Measurements from ENCODE around the gene PPP1R13B. TPM values are rescaled to one million over a fixed set of nuclear protein-coding genes. Genes with fewer than 3 reads are reported as not detected.

Gene PPP1R13B
- total RNA-seq, 1 donor from 2014 or later, result 63.9 TPM

DNA sequence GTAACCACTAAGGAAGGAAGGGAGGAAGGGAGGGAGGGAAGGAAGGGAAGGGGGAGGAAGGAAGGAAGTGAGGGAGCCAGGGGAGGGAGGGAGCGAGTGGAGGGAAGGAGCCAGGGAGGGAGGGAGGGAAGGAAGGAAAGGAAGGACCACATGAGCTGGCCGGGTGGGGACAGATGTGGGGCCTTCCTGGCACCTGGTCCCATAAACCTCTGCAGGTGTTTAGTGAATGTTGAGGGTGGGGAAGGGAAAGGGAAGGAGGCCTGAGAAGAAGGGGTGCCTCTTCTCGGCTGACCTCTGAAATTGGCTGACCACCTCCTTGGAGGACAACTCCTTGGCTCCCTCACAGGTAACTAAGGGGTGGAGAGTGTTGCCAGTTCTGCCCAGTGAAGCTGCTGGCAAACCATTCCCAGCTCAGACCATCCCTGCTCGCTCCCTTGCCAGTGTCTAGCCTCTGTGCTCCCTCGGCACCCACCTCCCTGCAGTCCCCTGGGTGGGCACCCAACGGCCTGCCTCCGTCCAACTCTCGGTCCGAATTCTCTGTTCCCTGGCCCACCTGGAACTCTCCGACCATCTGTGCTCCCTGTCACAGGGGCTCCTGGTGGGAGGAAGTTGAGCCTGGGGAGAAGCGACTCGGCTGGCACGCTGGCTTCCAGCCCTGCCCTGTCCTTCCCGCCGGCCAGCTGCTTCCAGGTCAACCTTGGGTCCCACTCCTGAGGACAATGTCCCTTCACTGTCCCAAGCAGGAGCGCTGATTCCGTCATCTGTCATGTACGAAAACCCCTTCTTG, 12.2 kb upstream of the PPP1R13B start:
- H3K27ac Mint-ChIP-seq (ENCODE audit: unreplicated experiment), result no peak overlapping the region
- DNase-seq (ENCODE audit: low spot score), result no peak
- TF ChIP-seq, protein P1, sequence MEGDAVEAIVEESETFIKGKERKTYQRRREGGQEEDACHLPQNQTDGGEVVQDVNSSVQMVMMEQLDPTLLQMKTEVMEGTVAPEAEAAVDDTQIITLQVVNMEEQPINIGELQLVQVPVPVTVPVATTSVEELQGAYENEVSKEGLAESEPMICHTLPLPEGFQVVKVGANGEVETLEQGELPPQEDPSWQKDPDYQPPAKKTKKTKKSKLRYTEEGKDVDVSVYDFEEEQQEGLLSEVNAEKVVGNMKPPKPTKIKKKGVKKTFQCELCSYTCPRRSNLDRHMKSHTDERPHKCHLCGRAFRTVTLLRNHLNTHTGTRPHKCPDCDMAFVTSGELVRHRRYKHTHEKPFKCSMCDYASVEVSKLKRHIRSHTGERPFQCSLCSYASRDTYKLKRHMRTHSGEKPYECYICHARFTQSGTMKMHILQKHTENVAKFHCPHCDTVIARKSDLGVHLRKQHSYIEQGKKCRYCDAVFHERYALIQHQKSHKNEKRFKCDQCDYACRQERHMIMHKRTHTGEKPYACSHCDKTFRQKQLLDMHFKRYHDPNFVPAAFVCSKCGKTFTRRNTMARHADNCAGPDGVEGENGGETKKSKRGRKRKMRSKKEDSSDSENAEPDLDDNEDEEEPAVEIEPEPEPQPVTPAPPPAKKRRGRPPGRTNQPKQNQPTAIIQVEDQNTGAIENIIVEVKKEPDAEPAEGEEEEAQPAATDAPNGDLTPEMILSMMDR (IDR thresholded peaks at IDR 0.05; ENCODE audit: unreplicated experiment), result no peak
- H3K27me3 Mint-ChIP-seq (ENCODE audit: unreplicated experiment), result peaks cover 5% of the 10 kb centered on the region
- no peaks in the 10 kb centered on the region for H3K36me3 Mint-ChIP-seq (ENCODE audit: low read depth, unreplicated experiment)
- H3K9me3 Mint-ChIP-seq (ENCODE audit: unreplicated experiment), result no peaks in the 10 kb centered on the region
- H3K4me3 Mint-ChIP-seq (ENCODE audit: unreplicated experiment), result no peak overlapping the region
- peaks cover 24% of the 10 kb centered on the region for H3K4me1 Mint-ChIP-seq (ENCODE audit: unreplicated experiment)

DNA sequence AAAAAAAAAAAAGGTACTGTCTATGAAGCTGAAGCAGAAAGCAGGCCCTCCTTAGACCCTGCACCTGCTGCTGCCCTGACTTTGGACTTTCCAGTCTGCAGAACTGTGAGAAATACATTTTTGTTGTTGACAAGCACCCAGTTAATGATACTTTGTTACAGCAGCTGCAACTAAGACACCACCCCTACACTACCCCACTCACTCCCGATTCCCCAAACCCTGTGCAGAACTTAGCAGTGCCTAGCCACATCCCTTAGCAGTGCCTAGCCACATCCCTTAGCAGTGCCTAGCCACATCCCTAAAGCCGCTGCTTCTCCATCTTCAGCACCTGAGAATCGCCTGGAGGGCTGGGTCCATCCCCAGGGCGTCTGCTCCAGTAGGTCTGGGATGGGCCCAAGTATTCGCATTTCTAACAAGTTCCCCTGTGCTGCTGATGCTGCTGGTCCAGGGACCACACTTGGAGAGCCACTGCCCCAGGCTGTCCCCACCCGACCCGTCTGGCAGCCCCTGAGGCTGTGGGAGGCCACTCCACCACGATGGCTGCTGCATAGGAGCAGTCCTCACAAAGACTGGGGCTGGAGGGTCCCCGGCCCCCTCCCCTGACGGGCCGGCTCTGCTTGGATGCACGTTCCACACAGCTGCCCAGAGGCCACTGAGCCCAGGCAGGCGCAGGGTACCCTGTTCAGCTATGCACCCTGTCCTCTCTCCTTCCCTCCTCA, 10.8 kb upstream of the PPP1R13B start:
- Mint-ChIP-seq H3K9me3 (ENCODE audit: unreplicated experiment) (no peaks in the 10 kb centered on the region), H3K4me1 (ENCODE audit: unreplicated experiment) (peaks cover 34% of the 10 kb centered on the region), H3K27me3 (ENCODE audit: unreplicated experiment) (peaks cover 6% of the 10 kb centered on the region), H3K4me3 (ENCODE audit: unreplicated experiment) (no peak overlapping the region), H3K27ac (ENCODE audit: unreplicated experiment) (peak overlapping the region; percentile 61), H3K36me3 (ENCODE audit: low read depth, unreplicated experiment) (no peaks in the 10 kb centered on the region)
- TF ChIP-seq, protein P1 (IDR thresholded peaks at IDR 0.05; ENCODE audit: unreplicated experiment), result no peak
- no peak for DNase-seq (ENCODE audit: low spot score)

DNA sequence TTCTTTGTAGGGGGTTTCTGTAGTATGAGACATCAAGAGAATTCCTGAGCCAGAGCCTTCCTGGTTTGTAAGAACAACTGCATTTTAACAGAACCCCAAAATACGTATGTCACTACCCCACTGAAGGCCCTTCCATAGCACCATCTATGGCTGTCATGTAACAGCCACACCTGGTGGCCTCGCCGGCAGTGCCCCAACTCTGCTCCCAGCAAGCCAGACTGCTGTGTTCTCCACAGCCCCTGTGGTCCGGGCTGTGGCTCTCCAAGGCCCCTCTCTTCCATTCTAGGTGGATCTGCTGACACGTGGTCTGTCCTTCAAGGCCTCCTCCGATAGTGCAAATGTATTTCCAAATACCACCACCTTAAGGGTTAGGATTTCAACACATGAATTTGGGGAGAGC, 9.9 kb upstream of the PPP1R13B start:
- no peaks in the 10 kb centered on the region for H3K36me3 Mint-ChIP-seq (ENCODE audit: low read depth, unreplicated experiment)
- H3K4me3 Mint-ChIP-seq (ENCODE audit: unreplicated experiment), result no peak overlapping the region
- H3K27me3 Mint-ChIP-seq (ENCODE audit: unreplicated experiment), result peaks cover 4% of the 10 kb centered on the region
- peak overlapping the region; percentile 52 for H3K27ac Mint-ChIP-seq (ENCODE audit: unreplicated experiment)
- no peak for DNase-seq (ENCODE audit: low spot score)
- TF ChIP-seq, protein P1 (IDR thresholded peaks at IDR 0.05; ENCODE audit: unreplicated experiment), result no peak
- no peaks in the 10 kb centered on the region for H3K9me3 Mint-ChIP-seq (ENCODE audit: unreplicated experiment)
- H3K4me1 Mint-ChIP-seq (ENCODE audit: unreplicated experiment), result peaks cover 34% of the 10 kb centered on the region

DNA sequence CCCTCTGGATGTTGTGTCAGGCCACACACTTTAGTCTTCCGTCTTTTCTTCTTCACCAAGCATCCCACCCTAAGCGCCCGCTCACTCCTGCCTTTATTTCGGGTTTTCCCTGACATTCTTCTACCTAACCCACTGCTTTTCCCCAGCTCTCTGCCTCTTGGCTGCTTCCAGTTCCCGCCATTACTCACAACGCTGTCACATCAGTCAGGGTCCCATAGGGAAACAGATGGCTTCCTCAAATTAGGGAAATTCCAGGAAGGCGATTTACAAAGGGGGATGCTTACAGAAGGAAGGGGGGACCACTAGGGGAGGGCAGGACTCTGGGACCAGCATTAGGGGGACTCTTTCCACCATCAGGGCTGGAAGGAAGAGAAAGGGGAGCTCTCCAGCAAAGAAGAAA, 9.2 kb upstream of the PPP1R13B start:
- peak overlapping the region; percentile 86 for H3K27ac Mint-ChIP-seq (ENCODE audit: unreplicated experiment)
- H3K27me3 Mint-ChIP-seq (ENCODE audit: unreplicated experiment), result peaks cover 4% of the 10 kb centered on the region
- no peaks in the 10 kb centered on the region for H3K9me3 Mint-ChIP-seq (ENCODE audit: unreplicated experiment)
- H3K4me3 Mint-ChIP-seq (ENCODE audit: unreplicated experiment), result peak overlapping the region; percentile 39
- no peaks in the 10 kb centered on the region for H3K36me3 Mint-ChIP-seq (ENCODE audit: low read depth, unreplicated experiment)
- DNase-seq (ENCODE audit: low spot score), result no peak
- TF ChIP-seq, protein P1 (IDR thresholded peaks at IDR 0.05; ENCODE audit: unreplicated experiment), result no peak
- peaks cover 34% of the 10 kb centered on the region for H3K4me1 Mint-ChIP-seq (ENCODE audit: unreplicated experiment)

DNA sequence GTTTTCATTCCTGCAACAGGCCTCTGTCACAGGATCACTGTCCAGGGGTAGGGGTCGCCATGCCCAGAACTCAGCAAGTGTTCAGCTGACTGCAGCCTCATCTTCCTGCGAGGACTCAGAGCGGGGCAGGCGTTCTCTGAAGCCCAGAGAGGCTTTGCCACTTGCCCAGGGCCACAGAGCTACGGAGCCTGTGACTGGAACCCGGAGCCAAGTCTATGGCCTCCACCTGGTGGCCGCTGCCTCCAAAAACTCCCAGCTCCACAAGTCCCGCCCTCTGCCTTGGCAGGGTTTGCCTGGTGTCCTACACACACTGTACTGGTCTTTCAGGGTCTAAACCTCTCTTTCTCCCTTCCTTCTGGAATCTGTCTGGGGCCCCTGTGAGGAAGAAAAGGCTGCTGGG, 8.7 kb upstream of the PPP1R13B start:
- H3K9me3 Mint-ChIP-seq (ENCODE audit: unreplicated experiment), result no peaks in the 10 kb centered on the region
- H3K27me3 Mint-ChIP-seq (ENCODE audit: unreplicated experiment), result peaks cover 4% of the 10 kb centered on the region
- no peaks in the 10 kb centered on the region for H3K36me3 Mint-ChIP-seq (ENCODE audit: low read depth, unreplicated experiment)
- peaks cover 34% of the 10 kb centered on the region for H3K4me1 Mint-ChIP-seq (ENCODE audit: unreplicated experiment)
- no peak overlapping the region for H3K4me3 Mint-ChIP-seq (ENCODE audit: unreplicated experiment)
- TF ChIP-seq, protein P1 (IDR thresholded peaks at IDR 0.05; ENCODE audit: unreplicated experiment), result no peak
- H3K27ac Mint-ChIP-seq (ENCODE audit: unreplicated experiment), result peak overlapping the region; percentile 86
- DNase-seq (ENCODE audit: low spot score), result no peak

Measured in endothelial cell (in vitro differentiated cells).